HCT116 (cell line): ENCODE measurements around the gene GIPR. TPM values are rescaled to one million over a fixed set of nuclear protein-coding genes. Genes with fewer than 3 reads are reported as not detected.

Source experiments
- ATF3 ChIP-seq: IDR thresholded peaks from 2 replicates; pipeline ENCODE4 v1.6.1; 2012
- CBX3 ChIP-seq: IDR thresholded peaks from 2 replicates; pipeline ENCODE4 v1.6.1; 2012; ENCODE audit warnings: low read depth
- EGR1 ChIP-seq: IDR thresholded peaks from 2 replicates; pipeline ENCODE4 v1.6.1; 2012; ENCODE audit warnings: low read depth
- ELF1 ChIP-seq: IDR thresholded peaks from 2 replicates; pipeline ENCODE4 v1.6.1; 2012; ENCODE audit warnings: low read depth, borderline replicate concordance
- EZH2 ChIP-seq: fragments of 200-600 bp; sonication (generic); IDR thresholded peaks from 2 replicates; pipeline ENCODE4 v1.6.1; 2017; ENCODE audit warnings: antibody characterized with exemption, mixed run types
- JUND ChIP-seq: IDR thresholded peaks from 2 replicates; pipeline ENCODE4 v1.6.1; 2012
- MAX ChIP-seq: IDR thresholded peaks from 2 replicates; pipeline ENCODE4 v1.6.1; 2012
- POLR2A ChIP-seq: IDR thresholded peaks from 2 replicates; pipeline ENCODE4 v1.7.0; 2011; ENCODE audit warnings: borderline replicate concordance; ENCODE audit not compliant: insufficient read depth, insufficient read length; ENCODE audit errors: extremely low read depth
- SRF ChIP-seq: IDR thresholded peaks from 2 replicates; pipeline ENCODE4 v1.6.1; 2012; ENCODE audit warnings: low read depth
- TCF7L2 ChIP-seq: IDR thresholded peaks from 2 replicates; pipeline ENCODE4 v1.7.0; 2011; ENCODE audit warnings: borderline replicate concordance, inconsistent platforms; ENCODE audit not compliant: insufficient read depth, insufficient read length; ENCODE audit errors: extremely low read depth
- YY1 ChIP-seq: IDR thresholded peaks from 2 replicates; pipeline ENCODE4 v1.6.1; 2011; ENCODE audit warnings: low read length, low read depth, moderate library complexity, mild to moderate bottlenecking; ENCODE audit not compliant: insufficient replicate concordance; ENCODE audit errors: extremely low read depth
- ZNF274 ChIP-seq: fragments of 200-500 bp; sonication (Bioruptor generic); IDR thresholded peaks from 2 replicates; pipeline ENCODE4 v1.6.1; 2014; ENCODE audit warnings: mild to moderate bottlenecking, low read depth, low read length, inconsistent platforms
- total RNA-seq: library from RNA; stranded (reverse); gene quantifications from one replicate; pipeline ENCODE4 v1.2.1, GENCODE V29; 2021; ENCODE audit not compliant: unreplicated experiment
- TF ChIP-seq, protein P1 (sequence below): IDR thresholded peaks from 2 replicates; pipeline ENCODE4 v1.6.1; 2011; ENCODE audit warnings: mild to moderate bottlenecking, low read length, moderate library complexity; ENCODE audit not compliant: insufficient replicate concordance; ENCODE audit errors: extremely low read depth

The GIPR gene
- total RNA-seq, 1 experiment from 2014 or later: 14.1 TPM

- TF ChIP-seq, protein P1, sequence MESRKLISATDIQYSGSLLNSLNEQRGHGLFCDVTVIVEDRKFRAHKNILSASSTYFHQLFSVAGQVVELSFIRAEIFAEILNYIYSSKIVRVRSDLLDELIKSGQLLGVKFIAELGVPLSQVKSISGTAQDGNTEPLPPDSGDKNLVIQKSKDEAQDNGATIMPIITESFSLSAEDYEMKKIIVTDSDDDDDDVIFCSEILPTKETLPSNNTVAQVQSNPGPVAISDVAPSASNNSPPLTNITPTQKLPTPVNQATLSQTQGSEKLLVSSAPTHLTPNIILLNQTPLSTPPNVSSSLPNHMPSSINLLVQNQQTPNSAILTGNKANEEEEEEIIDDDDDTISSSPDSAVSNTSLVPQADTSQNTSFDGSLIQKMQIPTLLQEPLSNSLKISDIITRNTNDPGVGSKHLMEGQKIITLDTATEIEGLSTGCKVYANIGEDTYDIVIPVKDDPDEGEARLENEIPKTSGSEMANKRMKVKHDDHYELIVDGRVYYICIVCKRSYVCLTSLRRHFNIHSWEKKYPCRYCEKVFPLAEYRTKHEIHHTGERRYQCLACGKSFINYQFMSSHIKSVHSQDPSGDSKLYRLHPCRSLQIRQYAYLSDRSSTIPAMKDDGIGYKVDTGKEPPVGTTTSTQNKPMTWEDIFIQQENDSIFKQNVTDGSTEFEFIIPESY: no peak
- TF ChIP-seq ATF3 (no peak), ZNF274 (no peak), TCF7L2 (peak; percentile 27), POLR2A (peak; percentile 21), EZH2 (no peak), CBX3 (no peak), SRF (no peak), YY1 (no peak), EGR1 (no peak), MAX (no peak), JUND (no peak), ELF1 (no peak)
These were observed 24.7 kb upstream of the GIPR start (continued) for GRCh38 chr19:45643024-45643926.
